Vagina (tissue), 2 donors: Measurements from ENCODE around the gene SIAH2. TPM values are rescaled to one million over a fixed set of nuclear protein-coding genes. Genes with fewer than 3 reads are reported as not detected.

Experiments
- DNase-seq, 2 donors: peaks; one replicate each; pipeline ENCODE4 v3.0.0-alpha.2; 2017; ENCODE audit errors: extremely low spot score in 2 of 2
- H3K27ac ChIP-seq: fragments of 200-600 bp; sonication (generic); one replicate; pipeline ENCODE4 v1.5.1; 2019
- H3K27me3 ChIP-seq: fragments of 200-600 bp; sonication (generic); one replicate; pipeline ENCODE4 v1.5.1; 2019
- H3K36me3 ChIP-seq, 2 donors: fragments of 200-600 bp; sonication (generic); one replicate each; pipeline ENCODE4 v1.5.1; 2017 to 2019
- H3K4me1 ChIP-seq: fragments of 200-600 bp; sonication (generic); one replicate; pipeline ENCODE4 v1.5.1; 2019
- H3K4me3 ChIP-seq, 2 donors: fragments of 200-600 bp; sonication (generic); 1 replicate in 1 of 2; 2 replicates in 1 of 2; pipeline ENCODE4 v1.5.1; 2016 to 2019
- H3K9me3 ChIP-seq: fragments of 200-600 bp; sonication (generic); one replicate; pipeline ENCODE4 v1.5.1; 2019
- CTCF ChIP-seq, 3 experiments: fragments of 450-650 bp in 2 of 3; fragments of 200-600 bp in 1 of 3; sonication (generic) in 1 of 3; IDR thresholded peaks; one replicate each; pipeline ENCODE4 v1.5.1; 2017 to 2019; ENCODE audit warnings: antibody characterized with exemption in 3 of 3, mild to moderate bottlenecking in 2 of 3, moderate library complexity in 2 of 3
- POLR2A ChIP-seq, 2 donors: fragments of 450-650 bp; IDR thresholded peaks; one replicate each; pipeline ENCODE4 v1.6.1; 2017; ENCODE audit warnings: antibody characterized with exemption in 2 of 2, mild to moderate bottlenecking in 2 of 2, moderate library complexity in 2 of 2
- POLR2AphosphoS5 ChIP-seq, 2 donors: sonication (generic); formaldehyde crosslinking; IDR thresholded peaks; one replicate each; pipeline ENCODE4 v1.9.0; 2017; ENCODE audit warnings: antibody characterized with exemption in 2 of 2, mild to moderate bottlenecking in 2 of 2, low read depth in 1 of 2; ENCODE audit not compliant: insufficient read depth in 1 of 2
- intact Hi-C: fragments of 100-400 bp; cut with DNase I; formaldehyde crosslinking; loops from one replicate; pipeline ENCODE4 v1.15.1; 2023
- total RNA-seq: library from RNA; depleted of rRNA; stranded (reverse); fragments of >200 nt; gene quantifications from one replicate; pipeline ENCODE4 v1.2.3, GENCODE V29; 2016

SIAH2 gene
- total RNA-seq, 1 donor from 2014 or later, result 71.0 TPM

- Histone ChIP-seq H3K27me3 (no peaks in the 10 kb centered on the region), H3K9me3 (no peaks in the 10 kb centered on the region), H3K36me3 (no peaks in the 10 kb centered on the region), H3K4me3 (no peak overlapping the region), H3K27ac (no peak overlapping the region), H3K4me1 (no peaks in the 10 kb centered on the region)
- TF ChIP-seq CTCF (IDR thresholded peaks at IDR 0.05), result no peak
- TF ChIP-seq POLR2AphosphoS5 (IDR thresholded peaks at IDR 0.05; ENCODE audit: insufficient read depth in 1 of 2, low read depth in 1 of 2), result no peak
- TF ChIP-seq POLR2A (IDR thresholded peaks at IDR 0.05), result no peak
- DNase-seq, result no peak
- intact Hi-C loops, result loop anchor here (5.0 kb wide), 1 partner anchor 363 kb away; no protein-coding TSS in a partner anchor
Observed at GRCh38 chr3:150783920-150784746, 21.2 kb upstream of the SIAH2 start.

- Histone ChIP-seq H3K9me3 (no peaks in the 10 kb centered on the region), H3K36me3 (no peaks in the 10 kb centered on the region), H3K27me3 (no peaks in the 10 kb centered on the region), H3K27ac (no peak overlapping the region), H3K4me1 (no peaks in the 10 kb centered on the region), H3K4me3 (no peak overlapping the region)
- intact Hi-C loops, result loop anchor here (5.0 kb wide), 1 partner anchor 364 kb away; no protein-coding TSS in a partner anchor
- no peak for DNase-seq
- TF ChIP-seq POLR2AphosphoS5 (IDR thresholded peaks at IDR 0.05; ENCODE audit: insufficient read depth in 1 of 2, low read depth in 1 of 2), result no peak
Observed at GRCh38 chr3:150783316-150783715, 20.3 kb upstream of the SIAH2 start.

- Histone ChIP-seq H3K27ac (no peak overlapping the region), H3K4me3 (no peak overlapping the region), H3K4me1 (no peaks in the 10 kb centered on the region), H3K27me3 (no peaks in the 10 kb centered on the region), H3K9me3 (no peaks in the 10 kb centered on the region), H3K36me3 (no peaks in the 10 kb centered on the region)
- intact Hi-C loops, result no loop called here
- no peak for DNase-seq
- no peak for TF ChIP-seq POLR2AphosphoS5 (IDR thresholded peaks at IDR 0.05; ENCODE audit: insufficient read depth in 1 of 2, low read depth in 1 of 2)
- no peak for TF ChIP-seq CTCF (IDR thresholded peaks at IDR 0.05)
- no peak for TF ChIP-seq POLR2A (IDR thresholded peaks at IDR 0.05)
Observed at GRCh38 chr3:150779402-150779858, 16.5 kb upstream of the SIAH2 start.

GRCh38 chr3:150778793-150779401 lies 15.9 kb upstream of the SIAH2 start:
- no peaks in the 10 kb centered on the region for H3K4me1 ChIP-seq
- TF ChIP-seq POLR2AphosphoS5 (IDR thresholded peaks at IDR 0.05; ENCODE audit: insufficient read depth in 1 of 2, low read depth in 1 of 2) (no peak), POLR2A (IDR thresholded peaks at IDR 0.05) (no peak), CTCF (IDR thresholded peaks at IDR 0.05) (no peak)
- intact Hi-C loops, result no loop called here
- no peak overlapping the region for H3K4me3 ChIP-seq
- DNase-seq, result no peak
- no peaks in the 10 kb centered on the region for H3K36me3 ChIP-seq
- H3K9me3 ChIP-seq, result no peaks in the 10 kb centered on the region
- H3K27me3 ChIP-seq, result no peaks in the 10 kb centered on the region
- H3K27ac ChIP-seq, result no peak overlapping the region

GRCh38 chr3:150775001-150775599 lies 12.1 kb upstream of the SIAH2 start:
- Histone ChIP-seq H3K4me3 (no peak overlapping the region), H3K27ac (no peak overlapping the region), H3K36me3 (no peaks in the 10 kb centered on the region), H3K9me3 (no peaks in the 10 kb centered on the region), H3K4me1 (no peaks in the 10 kb centered on the region), H3K27me3 (no peaks in the 10 kb centered on the region)
- TF ChIP-seq CTCF (IDR thresholded peaks at IDR 0.05) (no peak), POLR2A (IDR thresholded peaks at IDR 0.05) (no peak), POLR2AphosphoS5 (IDR thresholded peaks at IDR 0.05; ENCODE audit: insufficient read depth in 1 of 2, low read depth in 1 of 2) (no peak)
- intact Hi-C loops, result no loop called here
- DNase-seq, result no peak
